Immature natural killer cell (primary cell): ENCODE data around the gene COL20A1. TPM values are rescaled to one million over a fixed set of nuclear protein-coding genes. Genes with fewer than 3 reads are reported as not detected.

Experiments used
- DNase-seq, 3 donors: peaks; one replicate each; pipeline ENCODE4 v3.0.0; 2022; ENCODE audit warnings: mixed read lengths in 1 of 3
- H3K27ac Mint-ChIP-seq, 6 donors: one replicate each; pipeline ENCODE4 v1.8.0; 2020; ENCODE audit warnings: mixed read lengths in 6 of 6, mild to moderate bottlenecking in 5 of 6, inconsistent platforms in 4 of 6, moderate library complexity in 3 of 6
- H3K27me3 Mint-ChIP-seq, 3 donors: one replicate each; pipeline ENCODE4 v1.8.0; 2020 to 2021; ENCODE audit warnings: low read depth in 3 of 3, mild to moderate bottlenecking in 3 of 3, mixed read lengths in 3 of 3, moderate library complexity in 3 of 3, inconsistent platforms in 1 of 3
- H3K36me3 Mint-ChIP-seq, 3 donors: one replicate each; pipeline ENCODE4 v1.8.0; 2020; ENCODE audit warnings: mixed read lengths in 3 of 3, inconsistent platforms in 2 of 3, mild to moderate bottlenecking in 2 of 3
- H3K4me1 Mint-ChIP-seq, 2 donors: one replicate each; pipeline ENCODE4 v1.8.0; 2020; ENCODE audit warnings: inconsistent platforms in 2 of 2, mild to moderate bottlenecking in 2 of 2, mixed read lengths in 2 of 2, moderate library complexity in 1 of 2
- H3K4me3 Mint-ChIP-seq, 5 donors: one replicate each; pipeline ENCODE4 v1.8.0; 2020; ENCODE audit warnings: mild to moderate bottlenecking in 5 of 5, mixed read lengths in 5 of 5, inconsistent platforms in 3 of 5, moderate library complexity in 3 of 5
- H3K9me3 Mint-ChIP-seq, 6 donors: one replicate each; pipeline ENCODE4 v1.8.0; 2020; ENCODE audit warnings: mild to moderate bottlenecking in 6 of 6, mixed read lengths in 6 of 6, inconsistent platforms in 4 of 6, moderate library complexity in 3 of 6
- polyA plus RNA-seq, 3 donors: library from polyadenylated mRNA; unstranded; fragments of 300-500 nt; fragmentation: Illumina TruSeq; gene quantifications; one replicate each; pipeline ENCODE4 v1.2.3, GENCODE V29; 2021

Gene COL20A1
- polyA plus RNA-seq, 3 donors from 2014 or later = not detected

GRCh38 chr20:63342561-63343459 lies 49.8 kb downstream of the COL20A1 start:
- Mint-ChIP-seq H3K4me3 (no peak overlapping the region), H3K9me3 (no peaks in the 10 kb centered on the region), H3K36me3 (no peaks in the 10 kb centered on the region), H3K4me1 (no peaks in the 10 kb centered on the region), H3K27ac (no peak overlapping the region), H3K27me3 (peaks cover 0 to 2% (median 0%) of the 10 kb centered on the region in 3 donors)
- DNase-seq = no peak

- Mint-ChIP-seq H3K27me3 (peaks cover 0 to 1% (median 0%) of the 10 kb centered on the region in 3 donors), H3K4me1 (no peaks in the 10 kb centered on the region), H3K27ac (no peak overlapping the region), H3K36me3 (no peaks in the 10 kb centered on the region), H3K4me3 (no peak overlapping the region), H3K9me3 (no peaks in the 10 kb centered on the region)
- no peak for DNase-seq
Measured at GRCh38 chr20:63343460-63344445, 50.8 kb downstream of the COL20A1 start.

GRCh38 chr20:63344616-63345327 lies 51.8 kb downstream of the COL20A1 start:
- Mint-ChIP-seq H3K27ac (no peak overlapping the region), H3K4me3 (no peak overlapping the region), H3K4me1 (no peaks in the 10 kb centered on the region), H3K27me3 (peaks cover 0 to 1% (median 0%) of the 10 kb centered on the region in 3 donors), H3K9me3 (no peaks in the 10 kb centered on the region), H3K36me3 (no peaks in the 10 kb centered on the region)
- no peak for DNase-seq

- Mint-ChIP-seq H3K9me3 (no peaks in the 10 kb centered on the region), H3K27me3 (peaks cover 0 to 1% (median 0%) of the 10 kb centered on the region in 3 donors), H3K4me3 (no peak overlapping the region), H3K4me1 (no peaks in the 10 kb centered on the region), H3K36me3 (peaks cover 0 to 3% (median 0%) of the 10 kb centered on the region in 3 donors), H3K27ac (no peak overlapping the region)
- no peak for DNase-seq
Measured at GRCh38 chr20:63345328-63346100, 52.5 kb downstream of the COL20A1 start.

GRCh38 chr20:63346131-63347080 lies 53.4 kb downstream of the COL20A1 start:
- no peak overlapping the region for H3K4me3 Mint-ChIP-seq
- DNase-seq = no peak
- H3K36me3 Mint-ChIP-seq = peaks cover 0 to 3% (median 0%) of the 10 kb centered on the region in 3 donors
- peaks cover 0 to 1% (median 0%) of the 10 kb centered on the region in 3 donors for H3K27me3 Mint-ChIP-seq
- no peaks in the 10 kb centered on the region for H3K4me1 Mint-ChIP-seq
- no peaks in the 10 kb centered on the region for H3K9me3 Mint-ChIP-seq
- no peak overlapping the region for H3K27ac Mint-ChIP-seq

- Mint-ChIP-seq H3K36me3 (peaks cover 0 to 3% (median 0%) of the 10 kb centered on the region in 3 donors), H3K9me3 (no peaks in the 10 kb centered on the region), H3K4me3 (no peak overlapping the region), H3K27ac (no peak overlapping the region), H3K27me3 (peaks cover 0 to 1% (median 0%) of the 10 kb centered on the region in 3 donors), H3K4me1 (no peaks in the 10 kb centered on the region)
- no peak for DNase-seq
Measured at GRCh38 chr20:63347081-63347741, 54.2 kb downstream of the COL20A1 start.

GRCh38 chr20:63347950-63348827 lies 55.2 kb downstream of the COL20A1 start:
- Mint-ChIP-seq H3K36me3 (peaks cover 0 to 3% (median 0%) of the 10 kb centered on the region in 3 donors), H3K4me1 (no peaks in the 10 kb centered on the region), H3K4me3 (no peak overlapping the region), H3K9me3 (no peaks in the 10 kb centered on the region), H3K27ac (no peak overlapping the region), H3K27me3 (peaks cover 0 to 1% (median 0%) of the 10 kb centered on the region in 3 donors)
- DNase-seq = no peak

GRCh38 chr20:63348828-63349515 lies 56.0 kb downstream of the COL20A1 start:
- Mint-ChIP-seq H3K9me3 (no peaks in the 10 kb centered on the region), H3K4me1 (no peaks in the 10 kb centered on the region), H3K27me3 (peaks cover 0 to 1% (median 0%) of the 10 kb centered on the region in 3 donors), H3K4me3 (no peak overlapping the region), H3K36me3 (peaks cover 0 to 3% (median 0%) of the 10 kb centered on the region in 3 donors), H3K27ac (no peak overlapping the region)
- no peak for DNase-seq

GRCh38 chr20:63349516-63349895 lies 56.5 kb downstream of the COL20A1 start:
- Mint-ChIP-seq H3K4me1 (no peaks in the 10 kb centered on the region), H3K4me3 (no peak overlapping the region), H3K27me3 (peaks cover 0 to 1% (median 0%) of the 10 kb centered on the region in 3 donors), H3K36me3 (peaks cover 0 to 3% (median 0%) of the 10 kb centered on the region in 3 donors), H3K9me3 (no peaks in the 10 kb centered on the region), H3K27ac (no peak overlapping the region)
- no peak for DNase-seq

GRCh38 chr20:63350196-63350595 lies 57.2 kb downstream of the COL20A1 start:
- H3K36me3 Mint-ChIP-seq = peaks cover 0 to 3% (median 0%) of the 10 kb centered on the region in 3 donors
- no peaks in the 10 kb centered on the region for H3K9me3 Mint-ChIP-seq
- H3K27ac Mint-ChIP-seq = no peak overlapping the region
- H3K4me3 Mint-ChIP-seq = no peak overlapping the region
- H3K4me1 Mint-ChIP-seq = no peaks in the 10 kb centered on the region
- H3K27me3 Mint-ChIP-seq = peaks cover 0 to 1% (median 1%) of the 10 kb centered on the region in 3 donors
- DNase-seq = no peak
